AG04449 (cell line): Measurements from ENCODE around the gene TMEM9.
A peak's percentile ranks its signal among the peaks of the same experiment; 100 is the strongest.

Experiments
- CTCF ChIA-PET: fragments of 350-600 bp; formaldehyde crosslinking; extraction: SDS; loops from one replicate; lab custom pipeline; 2021; ENCODE audit warnings: antibody characterized with exemption; lab: Yijun Ruan, JAX
- POLR2A ChIA-PET: fragments of 400-600, 350-600 bp; formaldehyde crosslinking; extraction: SDS; loops from one replicate; lab custom pipeline; 2020; ENCODE audit warnings: antibody characterized with exemption, inconsistent platforms; lab: Yijun Ruan, JAX
- DNase-seq: peaks from one replicate; pipeline ENCODE4 v3.0.0-alpha.2; 2010; ENCODE audit warnings: low read depth, low spot score
- H3K4me3 ChIP-seq: 2 replicates; pipeline ENCODE4 v1.5.1; 2011; ENCODE audit warnings: low read depth, mild to moderate bottlenecking, control low read depth, low read length
- TF ChIP-seq, protein P1 (sequence below): IDR thresholded peaks from one replicate; pipeline ENCODE4 v1.5.1; 2011; ENCODE audit warnings: mild to moderate bottlenecking, moderate library complexity, low read length, control low read depth, inconsistent platforms; ENCODE audit not compliant: insufficient read depth; ENCODE audit errors: missing control alignments

TMEM9 gene

DNA sequence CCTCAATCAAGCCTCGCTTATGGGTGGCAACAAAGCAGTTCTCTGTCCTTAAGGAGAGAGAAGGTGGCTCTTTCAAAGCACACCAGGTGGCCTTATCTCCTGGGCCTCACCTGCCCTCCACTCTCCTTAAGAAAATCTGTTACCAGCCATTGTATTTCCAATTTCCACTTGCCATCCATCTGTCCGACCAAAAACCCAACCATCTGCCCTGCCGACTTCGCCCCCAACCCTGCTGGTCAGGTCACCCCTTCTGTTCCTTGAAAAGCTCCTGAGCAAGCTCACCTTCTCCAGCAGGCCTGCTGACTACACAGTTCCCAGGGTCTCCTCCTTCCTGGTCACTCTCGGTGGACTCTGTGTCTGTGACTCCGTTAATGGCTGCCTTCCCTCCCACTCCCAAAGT lies 35.7 kb upstream of the TMEM9 start:
- no peak overlapping the region for H3K4me3 ChIP-seq
- DNase-seq = no peak
- TF ChIP-seq, protein P1, sequence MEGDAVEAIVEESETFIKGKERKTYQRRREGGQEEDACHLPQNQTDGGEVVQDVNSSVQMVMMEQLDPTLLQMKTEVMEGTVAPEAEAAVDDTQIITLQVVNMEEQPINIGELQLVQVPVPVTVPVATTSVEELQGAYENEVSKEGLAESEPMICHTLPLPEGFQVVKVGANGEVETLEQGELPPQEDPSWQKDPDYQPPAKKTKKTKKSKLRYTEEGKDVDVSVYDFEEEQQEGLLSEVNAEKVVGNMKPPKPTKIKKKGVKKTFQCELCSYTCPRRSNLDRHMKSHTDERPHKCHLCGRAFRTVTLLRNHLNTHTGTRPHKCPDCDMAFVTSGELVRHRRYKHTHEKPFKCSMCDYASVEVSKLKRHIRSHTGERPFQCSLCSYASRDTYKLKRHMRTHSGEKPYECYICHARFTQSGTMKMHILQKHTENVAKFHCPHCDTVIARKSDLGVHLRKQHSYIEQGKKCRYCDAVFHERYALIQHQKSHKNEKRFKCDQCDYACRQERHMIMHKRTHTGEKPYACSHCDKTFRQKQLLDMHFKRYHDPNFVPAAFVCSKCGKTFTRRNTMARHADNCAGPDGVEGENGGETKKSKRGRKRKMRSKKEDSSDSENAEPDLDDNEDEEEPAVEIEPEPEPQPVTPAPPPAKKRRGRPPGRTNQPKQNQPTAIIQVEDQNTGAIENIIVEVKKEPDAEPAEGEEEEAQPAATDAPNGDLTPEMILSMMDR = no peak
- POLR2A ChIA-PET = no interaction called here
- CTCF ChIA-PET = interaction anchor here (1.0 kb wide), 1 partner anchor 35 kb away, joined by 3 read pairs; no protein-coding TSS in a partner anchor

DNA sequence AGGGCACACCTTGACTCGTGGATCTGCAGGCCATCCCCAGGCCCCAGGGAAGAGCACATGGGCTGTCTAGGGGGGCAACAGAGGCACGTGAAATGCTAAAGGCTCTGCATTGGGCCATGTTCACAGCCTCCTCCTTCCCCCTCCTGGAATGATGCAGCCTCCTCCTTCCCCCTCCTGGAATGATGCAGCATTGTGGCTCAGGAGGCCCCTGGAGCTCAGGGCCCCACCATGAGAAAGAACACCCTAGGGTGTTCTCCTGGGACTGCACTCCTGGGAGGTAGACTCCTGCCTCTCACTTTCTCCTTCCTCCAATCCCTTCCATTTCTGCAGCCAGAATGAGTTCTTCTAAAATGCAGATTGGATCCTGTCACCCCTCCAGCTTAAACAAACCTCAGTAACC lies 34.8 kb upstream of the TMEM9 start:
- H3K4me3 ChIP-seq = no peak overlapping the region
- ChIA-PET POLR2A (no interaction called here), CTCF (interaction anchor here (1.0 to 1.1 kb wide), 2 partner anchors 32 to 93 kb away, joined by 3 read pairs; no protein-coding TSS in a partner anchor)
- DNase-seq = no peak
- TF ChIP-seq, protein P1 = no peak

- H3K4me3 ChIP-seq = no peak overlapping the region
- CTCF ChIA-PET = interaction anchor here (1.1 to 3.3 kb wide), 7 partner anchors 9 to 100 kb away, joined by 4 to 22 read pairs (median 8); no protein-coding TSS in a partner anchor
- TF ChIP-seq, protein P1 = no peak
- DNase-seq = no peak
- POLR2A ChIA-PET = no interaction called here
Measured at GRCh38 chr1:201186192-201186591, 31.9 kb upstream of the TMEM9 start.

DNA sequence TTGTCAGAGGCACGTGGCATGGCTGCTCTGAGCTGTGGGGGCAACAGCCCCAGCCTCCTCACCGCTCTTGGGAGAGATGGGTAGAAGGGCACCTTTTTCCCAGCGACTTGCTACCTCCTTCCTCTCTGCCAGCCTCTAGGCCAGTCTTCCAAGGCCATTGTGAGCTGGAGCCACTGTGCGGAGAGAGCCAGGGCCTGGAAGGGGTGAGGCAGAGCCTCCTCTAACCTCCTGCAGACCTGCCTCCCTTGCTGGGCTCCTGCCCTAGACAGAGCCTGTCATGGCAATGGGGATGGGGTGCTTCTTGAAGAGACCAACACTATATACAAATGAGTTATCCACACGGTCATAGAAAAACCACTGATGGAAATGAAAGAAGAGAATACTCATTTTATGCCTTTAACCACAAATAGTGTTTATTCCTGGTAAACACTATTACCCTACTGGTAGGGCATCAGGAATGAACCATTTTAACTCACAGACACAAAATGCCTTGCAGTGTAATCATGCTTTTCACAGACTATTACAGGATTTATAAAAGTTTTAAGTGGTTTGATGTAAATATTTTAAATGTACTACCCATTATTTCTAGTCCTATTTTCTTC lies 31.4 kb upstream of the TMEM9 start:
- no peak overlapping the region for H3K4me3 ChIP-seq
- ChIA-PET POLR2A (no interaction called here), CTCF (interaction anchor here (1.5 to 3.3 kb wide), 10 partner anchors 8 to 99 kb away, joined by 4 to 22 read pairs (median 8); partner anchors contain the start of gene TMEM9)
- TF ChIP-seq, protein P1 = no peak
- no peak for DNase-seq

DNA sequence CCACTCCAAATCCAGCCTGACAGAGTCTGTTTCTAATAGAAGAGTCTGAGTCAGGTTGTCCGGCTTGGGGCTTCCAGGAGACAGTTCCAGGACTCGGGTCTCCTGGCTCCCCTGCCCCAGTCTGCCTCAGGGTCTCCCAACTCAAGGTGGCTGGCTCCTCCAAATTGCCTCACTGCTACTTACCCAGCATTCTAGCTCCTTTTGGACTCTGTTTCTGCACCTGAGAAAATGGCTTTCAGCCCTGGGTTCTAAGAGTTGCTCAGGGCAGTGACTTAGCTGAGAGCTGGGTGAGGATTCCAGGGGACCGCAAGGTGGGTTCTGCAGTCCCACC lies 30.8 kb upstream of the TMEM9 start:
- DNase-seq = no peak
- TF ChIP-seq, protein P1 = no peak
- CTCF ChIA-PET = interaction anchor here (1.0 to 3.3 kb wide), 10 partner anchors 11 to 99 kb away, joined by 3 to 22 read pairs (median 8); partner anchors contain the start of gene TMEM9
- no peak overlapping the region for H3K4me3 ChIP-seq
- POLR2A ChIA-PET = no interaction called here

DNA sequence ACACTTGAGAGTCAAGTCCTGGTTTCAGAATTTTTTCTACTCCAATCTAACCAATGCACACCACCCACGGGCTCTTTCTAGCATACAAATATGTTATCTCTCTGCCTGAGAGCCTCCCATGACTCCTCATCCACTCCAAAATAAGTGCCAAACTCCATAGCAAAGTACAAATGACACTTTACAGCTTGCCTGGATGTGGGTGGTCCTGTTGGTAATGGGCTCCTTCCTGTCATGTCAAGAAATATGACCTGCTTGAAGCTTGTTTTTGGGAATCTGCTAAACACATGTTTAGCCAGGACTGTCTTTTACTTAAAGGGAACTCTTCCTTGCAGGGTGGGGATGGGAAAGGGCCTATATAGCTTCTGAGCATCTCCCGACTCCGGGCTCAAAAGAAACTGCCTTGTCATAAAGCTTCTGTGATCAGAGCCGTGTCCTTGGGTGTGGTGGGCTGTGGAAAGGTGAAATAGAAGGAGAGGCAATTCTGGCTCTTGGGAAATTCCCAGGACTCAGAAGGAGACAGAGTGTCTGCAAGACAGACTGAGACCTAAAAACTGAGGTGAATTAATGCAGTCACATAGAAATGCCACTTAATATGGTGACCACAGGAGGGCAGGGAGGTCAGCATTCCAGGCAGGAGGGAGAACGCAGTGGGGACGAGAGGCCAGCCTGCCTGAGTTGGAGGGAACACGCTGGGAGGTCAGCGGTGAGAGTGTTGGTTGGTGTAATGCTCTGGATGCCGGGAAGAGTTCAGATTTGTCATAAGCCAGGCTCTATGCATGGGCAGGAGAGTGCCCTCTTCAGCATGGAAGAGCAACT lies 30.2 kb upstream of the TMEM9 start:
- ChIA-PET POLR2A (no interaction called here), CTCF (interaction anchor here (0.9 to 3.3 kb wide), 16 partner anchors 8 to 98 kb away, joined by 3 to 22 read pairs (median 7); partner anchors contain the start of gene TMEM9)
- no peak overlapping the region for H3K4me3 ChIP-seq
- TF ChIP-seq, protein P1 = peak; percentile 86
- DNase-seq = peak; percentile 57
